Fibroblast of lung (primary cell): ENCODE results near the gene FUCA1.
"Not testable (repeated sequence)": the region's sequence is repeated elsewhere in the genome, so short reads cannot be mapped to it uniquely, and the experiment has no call there.

Source experiments
- EZH2 ChIP-seq: IDR thresholded peaks from 2 replicates; pipeline ENCODE4 v1.5.1; 2012; ENCODE audit warnings: low read length, control low read depth, mild to moderate bottlenecking; ENCODE audit errors: missing control alignments
- TF ChIP-seq, protein P1 (sequence below), 2 donors: IDR thresholded peaks in 1 of 2; conservative IDR thresholded peaks in 1 of 2; 1 replicate in 1 of 2; 2 replicates in 1 of 2; pipeline ENCODE4 v1.5.1; 2011 to 2012; ENCODE audit warnings: low read length in 2 of 2, control low read depth in 1 of 2, inconsistent platforms in 1 of 2, low read depth in 1 of 2, mild to moderate bottlenecking in 1 of 2

DNA sequence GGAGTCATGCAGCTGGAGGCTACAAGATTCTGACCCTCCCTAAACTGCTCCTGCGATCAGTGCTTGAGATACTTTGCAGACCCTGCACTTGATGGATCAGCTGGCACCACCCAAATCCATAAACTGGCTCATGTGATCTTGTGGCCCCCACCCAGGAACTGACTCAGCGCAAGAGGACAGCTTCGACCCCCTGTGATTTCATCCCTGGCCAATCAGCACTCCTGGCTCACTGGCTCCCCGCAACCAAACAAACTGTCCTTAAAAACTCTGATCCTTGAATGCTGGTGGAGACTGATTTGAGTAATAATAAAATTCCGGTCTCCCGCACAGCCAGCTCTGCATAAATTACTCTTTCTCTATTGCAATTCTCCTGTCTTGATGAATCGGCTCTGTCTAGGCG is 31.9 kb upstream of the FUCA1 start:
- TF ChIP-seq, protein P1, sequence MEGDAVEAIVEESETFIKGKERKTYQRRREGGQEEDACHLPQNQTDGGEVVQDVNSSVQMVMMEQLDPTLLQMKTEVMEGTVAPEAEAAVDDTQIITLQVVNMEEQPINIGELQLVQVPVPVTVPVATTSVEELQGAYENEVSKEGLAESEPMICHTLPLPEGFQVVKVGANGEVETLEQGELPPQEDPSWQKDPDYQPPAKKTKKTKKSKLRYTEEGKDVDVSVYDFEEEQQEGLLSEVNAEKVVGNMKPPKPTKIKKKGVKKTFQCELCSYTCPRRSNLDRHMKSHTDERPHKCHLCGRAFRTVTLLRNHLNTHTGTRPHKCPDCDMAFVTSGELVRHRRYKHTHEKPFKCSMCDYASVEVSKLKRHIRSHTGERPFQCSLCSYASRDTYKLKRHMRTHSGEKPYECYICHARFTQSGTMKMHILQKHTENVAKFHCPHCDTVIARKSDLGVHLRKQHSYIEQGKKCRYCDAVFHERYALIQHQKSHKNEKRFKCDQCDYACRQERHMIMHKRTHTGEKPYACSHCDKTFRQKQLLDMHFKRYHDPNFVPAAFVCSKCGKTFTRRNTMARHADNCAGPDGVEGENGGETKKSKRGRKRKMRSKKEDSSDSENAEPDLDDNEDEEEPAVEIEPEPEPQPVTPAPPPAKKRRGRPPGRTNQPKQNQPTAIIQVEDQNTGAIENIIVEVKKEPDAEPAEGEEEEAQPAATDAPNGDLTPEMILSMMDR (conservative IDR thresholded peaks at IDR 0.05 in 1 of 2, IDR thresholded peaks at IDR 0.05 in 1 of 2; ENCODE audit: low read depth in 1 of 2, low read length in 2 of 2): not testable (repeated sequence)
- not testable (repeated sequence) for TF ChIP-seq EZH2
